A673 (cell line): Measurements from ENCODE around the gene ATG2B.

ENCODE experiments used
- EZH2 ChIP-seq: fragments of 200-600 bp; sonication (generic); IDR thresholded peaks from 2 replicates; pipeline ENCODE4 v1.6.1; 2017; ENCODE audit warnings: borderline replicate concordance, low read depth, mild to moderate bottlenecking, mixed read lengths, antibody characterized with exemption, low read length; ENCODE audit not compliant: poor library complexity, severe bottlenecking
- TF ChIP-seq, protein P1 (sequence below): fragments of 300-800, 200-600 bp; sonication (generic); conservative IDR thresholded peaks from 2 replicates; pipeline ENCODE4 v1.5.1; 2017; ENCODE audit warnings: low read depth, mild to moderate bottlenecking, antibody characterized with exemption, low read length, moderate library complexity, mixed read lengths

DNA sequence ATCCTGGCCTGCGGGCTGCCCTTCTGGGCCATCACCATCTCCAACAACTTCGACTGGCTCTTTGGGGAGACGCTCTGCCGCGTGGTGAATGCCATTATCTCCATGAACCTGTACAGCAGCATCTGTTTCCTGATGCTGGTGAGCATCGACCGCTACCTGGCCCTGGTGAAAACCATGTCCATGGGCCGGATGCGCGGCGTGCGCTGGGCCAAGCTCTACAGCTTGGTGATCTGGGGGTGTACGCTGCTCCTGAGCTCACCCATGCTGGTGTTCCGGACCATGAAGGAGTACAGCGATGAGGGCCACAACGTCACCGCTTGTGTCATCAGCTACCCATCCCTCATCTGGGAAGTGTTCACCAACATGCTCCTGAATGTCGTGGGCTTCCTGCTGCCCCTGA lies 122.5 kb downstream of the ATG2B start:
- TF ChIP-seq, protein P1, sequence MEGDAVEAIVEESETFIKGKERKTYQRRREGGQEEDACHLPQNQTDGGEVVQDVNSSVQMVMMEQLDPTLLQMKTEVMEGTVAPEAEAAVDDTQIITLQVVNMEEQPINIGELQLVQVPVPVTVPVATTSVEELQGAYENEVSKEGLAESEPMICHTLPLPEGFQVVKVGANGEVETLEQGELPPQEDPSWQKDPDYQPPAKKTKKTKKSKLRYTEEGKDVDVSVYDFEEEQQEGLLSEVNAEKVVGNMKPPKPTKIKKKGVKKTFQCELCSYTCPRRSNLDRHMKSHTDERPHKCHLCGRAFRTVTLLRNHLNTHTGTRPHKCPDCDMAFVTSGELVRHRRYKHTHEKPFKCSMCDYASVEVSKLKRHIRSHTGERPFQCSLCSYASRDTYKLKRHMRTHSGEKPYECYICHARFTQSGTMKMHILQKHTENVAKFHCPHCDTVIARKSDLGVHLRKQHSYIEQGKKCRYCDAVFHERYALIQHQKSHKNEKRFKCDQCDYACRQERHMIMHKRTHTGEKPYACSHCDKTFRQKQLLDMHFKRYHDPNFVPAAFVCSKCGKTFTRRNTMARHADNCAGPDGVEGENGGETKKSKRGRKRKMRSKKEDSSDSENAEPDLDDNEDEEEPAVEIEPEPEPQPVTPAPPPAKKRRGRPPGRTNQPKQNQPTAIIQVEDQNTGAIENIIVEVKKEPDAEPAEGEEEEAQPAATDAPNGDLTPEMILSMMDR = no peak
- TF ChIP-seq EZH2 = no peak
